ENCODE measurements around the gene PCSK1N. TPM values are rescaled to one million over a fixed set of nuclear protein-coding genes. Genes with fewer than 3 reads are reported as not detected.

Gene PCSK1N
- total and polyA plus RNA-seq, 2 experiments from 2014 or later, result 1.4 to 3.1 TPM

DNA sequence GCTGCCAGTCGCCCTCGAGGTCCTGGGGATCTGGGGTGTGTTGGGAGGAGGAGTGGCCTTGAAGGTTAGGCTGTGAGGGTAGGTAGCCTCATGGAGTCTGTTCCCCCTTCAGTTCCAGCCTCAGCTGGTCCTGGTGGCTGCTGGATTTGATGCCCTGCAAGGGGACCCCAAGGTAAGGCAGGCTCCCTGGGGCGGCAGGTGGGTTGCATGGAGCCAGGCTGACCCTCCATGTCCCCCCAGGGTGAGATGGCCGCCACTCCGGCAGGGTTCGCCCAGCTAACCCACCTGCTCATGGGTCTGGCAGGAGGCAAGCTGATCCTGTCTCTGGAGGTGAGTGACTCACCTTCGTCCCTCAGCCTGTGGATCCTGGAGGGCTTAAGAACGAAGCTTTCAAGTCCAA lies 20.7 kb downstream of the PCSK1N start:
- Histone ChIP-seq H3K36me3 (ENCODE audit: low read depth) (no peaks in the 10 kb centered on the region), H3K4me3 (no peak overlapping the region), H2AFZ (no peak overlapping the region), H3F3A (ENCODE audit: insufficient read depth) (no peaks in the 10 kb centered on the region), H4K20me1 (ENCODE audit: insufficient read depth) (no peaks in the 10 kb centered on the region), H3K9me3 (ENCODE audit: low read depth) (no peaks in the 10 kb centered on the region), H3K9me2 (ENCODE audit: insufficient read depth) (no peaks in the 10 kb centered on the region), H3K9ac (no peak overlapping the region), H3K27ac (no peak overlapping the region), H3K27me3 (replicated peaks; ENCODE audit: insufficient read depth) (no peaks in the 10 kb centered on the region), H3K4me1 (ENCODE audit: insufficient read depth) (no peaks in the 10 kb centered on the region), H3K4me2 (ENCODE audit: unreplicated experiment) (no peak overlapping the region), H3K79me2 (ENCODE audit: insufficient read depth) (no peaks in the 10 kb centered on the region)
- DNase-seq, result no peak
- 96 to 97% methylated on average over 7 of the region's 8 CpGs for WGBS, 2 experiments (ENCODE audit: low coverage in 1 of 2, low lambda C conversion rate in 2 of 2, missing lambda C conversion rate in 2 of 2)
- TF ChIP-seq EZH2phosphoT487 (IDR thresholded peaks at IDR 0.05; ENCODE audit: insufficient read depth, low read depth) (no peak), EZH2 (IDR thresholded peaks at IDR 0.05; ENCODE audit: insufficient read depth, poor library complexity, severe bottlenecking) (no peak)
- in situ Hi-C loops (cut with MboI), result no loop called here

DNA sequence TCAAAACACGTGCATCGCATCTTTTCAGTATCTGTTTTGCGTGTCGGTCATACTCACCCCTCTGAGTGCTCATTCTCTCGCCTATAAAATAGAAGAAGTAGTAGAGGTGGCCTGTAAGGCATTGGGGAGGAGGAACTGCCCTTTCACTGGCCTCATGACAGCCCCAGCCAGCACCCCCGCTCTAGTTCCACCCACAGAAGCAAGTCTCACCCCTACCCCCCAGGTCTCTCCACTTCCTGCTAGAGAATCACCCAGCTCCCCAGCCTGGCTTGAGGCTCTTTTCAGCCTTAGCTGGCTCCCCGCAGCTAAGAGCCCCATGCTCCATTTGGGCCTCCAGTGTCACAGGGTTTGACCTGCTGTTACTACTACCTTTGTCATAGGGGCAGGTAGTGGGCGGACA lies 21.8 kb downstream of the PCSK1N start:
- TF ChIP-seq EZH2 (IDR thresholded peaks at IDR 0.05; ENCODE audit: insufficient read depth, poor library complexity, severe bottlenecking) (no peak), EZH2phosphoT487 (IDR thresholded peaks at IDR 0.05; ENCODE audit: insufficient read depth, low read depth) (no peak)
- H3F3A ChIP-seq (ENCODE audit: insufficient read depth), result no peaks in the 10 kb centered on the region
- no peak overlapping the region for H2AFZ ChIP-seq
- no peaks in the 10 kb centered on the region for H3K79me2 ChIP-seq (ENCODE audit: insufficient read depth)
- in situ Hi-C loops (cut with MboI), result no loop called here
- no peak overlapping the region for H3K9ac ChIP-seq
- 95 to 97% methylated on average over 7 to 8 of the region's 8 CpGs for WGBS, 2 experiments (ENCODE audit: low coverage in 1 of 2, low lambda C conversion rate in 2 of 2, missing lambda C conversion rate in 2 of 2)
- H3K4me1 ChIP-seq (ENCODE audit: insufficient read depth), result no peaks in the 10 kb centered on the region
- DNase-seq, result no peak
- no peaks in the 10 kb centered on the region for H3K9me3 ChIP-seq (ENCODE audit: low read depth)
- H3K27ac ChIP-seq, result no peak overlapping the region
- no peak overlapping the region for H3K4me2 ChIP-seq (ENCODE audit: unreplicated experiment)
- no peaks in the 10 kb centered on the region for H3K9me2 ChIP-seq (ENCODE audit: insufficient read depth)
- H3K27me3 ChIP-seq (replicated peaks; ENCODE audit: insufficient read depth), result no peaks in the 10 kb centered on the region
- H3K4me3 ChIP-seq, result no peak overlapping the region
- H3K36me3 ChIP-seq (ENCODE audit: low read depth), result no peaks in the 10 kb centered on the region
- H4K20me1 ChIP-seq (ENCODE audit: insufficient read depth), result no peaks in the 10 kb centered on the region

DNA sequence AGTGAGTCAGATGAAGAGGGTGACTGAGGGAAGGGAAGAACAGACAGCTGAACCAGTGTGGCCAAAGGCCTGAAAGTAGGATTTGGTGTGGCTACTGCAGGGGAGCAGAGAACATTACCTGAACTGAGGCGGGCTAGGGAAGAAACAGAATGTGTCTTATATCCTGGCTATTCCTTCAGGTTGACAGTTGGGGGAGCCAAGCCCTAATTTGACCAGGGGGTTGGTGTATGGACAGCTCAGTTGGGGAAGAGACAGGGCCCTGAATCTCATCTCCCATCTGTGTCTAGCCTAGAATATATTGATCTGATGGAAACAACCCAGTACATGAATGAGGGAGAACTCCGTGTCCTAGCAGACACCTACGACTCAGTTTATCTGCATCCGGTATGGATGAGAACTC lies 29.3 kb downstream of the PCSK1N start:
- no peaks in the 10 kb centered on the region for H3K9me3 ChIP-seq (ENCODE audit: low read depth)
- no peak overlapping the region for H3K4me2 ChIP-seq (ENCODE audit: unreplicated experiment)
- no peaks in the 10 kb centered on the region for H3K79me2 ChIP-seq (ENCODE audit: insufficient read depth)
- H3K4me3 ChIP-seq, result no peak overlapping the region
- in situ Hi-C loops (cut with MboI), result no loop called here
- H3K9ac ChIP-seq, result no peak overlapping the region
- no peaks in the 10 kb centered on the region for H3F3A ChIP-seq (ENCODE audit: insufficient read depth)
- H2AFZ ChIP-seq, result no peak overlapping the region
- TF ChIP-seq EZH2 (IDR thresholded peaks at IDR 0.05; ENCODE audit: insufficient read depth, poor library complexity, severe bottlenecking) (no peak), EZH2phosphoT487 (IDR thresholded peaks at IDR 0.05; ENCODE audit: insufficient read depth, low read depth) (no peak)
- no peaks in the 10 kb centered on the region for H3K4me1 ChIP-seq (ENCODE audit: insufficient read depth)
- no peaks in the 10 kb centered on the region for H4K20me1 ChIP-seq (ENCODE audit: insufficient read depth)
- no peaks in the 10 kb centered on the region for H3K36me3 ChIP-seq (ENCODE audit: low read depth)
- H3K9me2 ChIP-seq (ENCODE audit: insufficient read depth), result no peaks in the 10 kb centered on the region
- 78% methylated on average over 3 of the region's 4 CpGs; no CpG with 5 or more reads in 1 of the 2 experiments for WGBS, 2 experiments (ENCODE audit: low coverage in 1 of 2, low lambda C conversion rate in 2 of 2, missing lambda C conversion rate in 2 of 2)
- H3K27me3 ChIP-seq (replicated peaks; ENCODE audit: insufficient read depth), result no peaks in the 10 kb centered on the region
- no peak for DNase-seq
- H3K27ac ChIP-seq, result no peak overlapping the region

DNA sequence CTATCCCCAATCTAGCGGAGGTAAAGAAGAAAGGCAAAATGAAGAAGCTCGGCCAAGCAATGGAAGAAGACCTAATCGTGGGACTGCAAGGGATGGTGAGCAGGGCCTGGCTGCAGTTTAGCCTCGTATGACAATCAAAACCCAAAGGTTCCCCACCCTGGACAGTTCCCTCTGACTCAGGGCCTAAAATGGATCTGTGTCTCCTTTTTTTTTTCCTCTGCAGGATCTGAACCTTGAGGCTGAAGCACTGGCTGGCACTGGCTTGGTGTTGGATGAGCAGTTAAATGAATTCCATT lies 32.6 kb downstream of the PCSK1N start:
- Histone ChIP-seq H3K36me3 (ENCODE audit: low read depth) (no peaks in the 10 kb centered on the region), H2AFZ (peak overlapping the region; percentile 86), H3K9me2 (ENCODE audit: insufficient read depth) (no peaks in the 10 kb centered on the region), H3K4me1 (ENCODE audit: insufficient read depth) (no peaks in the 10 kb centered on the region), H3K9me3 (ENCODE audit: low read depth) (no peaks in the 10 kb centered on the region), H3K27ac (peak overlapping the region; percentile 98; the same call in 1 of the 2 replicates), H3K79me2 (ENCODE audit: insufficient read depth) (no peaks in the 10 kb centered on the region), H3K4me3 (peak overlapping the region; percentile 94), H3F3A (ENCODE audit: insufficient read depth) (no peaks in the 10 kb centered on the region), H3K9ac (peak overlapping the region; percentile 98), H3K4me2 (ENCODE audit: unreplicated experiment) (peak overlapping the region; percentile 83), H3K27me3 (replicated peaks; ENCODE audit: insufficient read depth) (no peaks in the 10 kb centered on the region), H4K20me1 (ENCODE audit: insufficient read depth) (no peaks in the 10 kb centered on the region)
- 38% methylated on average over 3 to 4 of the region's 4 CpGs for WGBS, 2 experiments (ENCODE audit: low coverage in 1 of 2, low lambda C conversion rate in 2 of 2, missing lambda C conversion rate in 2 of 2)
- peak; percentile 38 for DNase-seq
- no peak for TF ChIP-seq EZH2phosphoT487 (IDR thresholded peaks at IDR 0.05; ENCODE audit: insufficient read depth, low read depth)
- no peak for TF ChIP-seq EZH2 (IDR thresholded peaks at IDR 0.05; ENCODE audit: insufficient read depth, poor library complexity, severe bottlenecking)
- in situ Hi-C loops (cut with MboI), result no loop called here
